ENCODE measurements around the gene PEX14. TPM values are rescaled to one million over a fixed set of nuclear protein-coding genes. Genes with fewer than 3 reads are reported as not detected.
A peak's percentile ranks its signal among the peaks of the same experiment; 100 is the strongest.

Gene PEX14
- total and polyA plus RNA-seq, 9 of the 15 experiments (the other 6 are each of a cell fraction or from before 2014, with no cell fraction given), result 2.6 to 45.7 (median 22.7) TPM

GRCh38 chr1:10430216-10431069 lies 44.3 kb upstream of the PEX14 start, which contains the start of gene CENPS (continued):
- TF ChIP-seq ZNF217 (CRISPR knock-in tag; IDR thresholded peaks at IDR 0.05), result no peak
- peak; percentile 50; the same call in 1 of the 2 replicates for TF ChIP-seq HOMEZ (CRISPR knock-in tag; IDR thresholded peaks at IDR 0.05)
- TF ChIP-seq SPI1 (IDR thresholded peaks at IDR 0.05; ENCODE audit: borderline replicate concordance, low read depth, low read length), result peak; percentile 67; the same call in 1 of the 2 replicates
- TF ChIP-seq ZNF133 (CRISPR knock-in tag; IDR thresholded peaks at IDR 0.05), result peak; percentile 86; the same call in 1 of the 2 replicates
- no peak for TF ChIP-seq ZNF699 (CRISPR knock-in tag; IDR thresholded peaks at IDR 0.05; ENCODE audit: insufficient replicate concordance)
- TF ChIP-seq ZBTB2 (IDR thresholded peaks at IDR 0.05), result peak; percentile 91
- no peak; the same call in 1 of the 2 replicates for TF ChIP-seq CHD2 (IDR thresholded peaks at IDR 0.05; ENCODE audit: low read depth, low read length)
- TF ChIP-seq MCM2 (IDR thresholded peaks at IDR 0.05; ENCODE audit: low read depth), result no peak
- TF ChIP-seq ZKSCAN8 (CRISPR knock-in tag; IDR thresholded peaks at IDR 0.05), result no peak
- TF ChIP-seq SREBF2 (CRISPR knock-in tag; IDR thresholded peaks at IDR 0.05), result no peak; the same call in 1 of the 2 replicates
- no peak for TF ChIP-seq IRF1 (CRISPR knock-in tag; IDR thresholded peaks at IDR 0.05; ENCODE audit: borderline replicate concordance)
- TF ChIP-seq FOSL1 (tag; conservative IDR thresholded peaks at IDR 0.05), result 0 out of 2 replicates have a peak, but pooled peaks have one; percentile 32
- TF ChIP-seq CC2D1A (IDR thresholded peaks at IDR 0.05), result no peak
- no peak for TF ChIP-seq POLR2H (tag; IDR thresholded peaks at IDR 0.05; ENCODE audit: low read depth)
- TF ChIP-seq CCAR2 (IDR thresholded peaks at IDR 0.05; ENCODE audit: low read depth, low read length), result no peak
- TF ChIP-seq KDM2B (CRISPR knock-in tag; IDR thresholded peaks at IDR 0.05), result no peak
- TF ChIP-seq HNRNPK (IDR thresholded peaks at IDR 0.05; ENCODE audit: low read depth, low read length, poor library complexity, severe bottlenecking), result no peak
- no peak for TF ChIP-seq ZNF146 (CRISPR knock-in tag; IDR thresholded peaks at IDR 0.05; ENCODE audit: unreplicated experiment)
- no peak for TF ChIP-seq ARID3A (IDR thresholded peaks at IDR 0.05; ENCODE audit: borderline replicate concordance, low read depth, low read length)
- peak; percentile 17 for TF ChIP-seq ZFP36 (IDR thresholded peaks at IDR 0.05; ENCODE audit: low read depth, low read length, partially characterized antibody)
- TF ChIP-seq NFXL1 (CRISPR knock-in tag; IDR thresholded peaks at IDR 0.05), result no peak
- peak; percentile 88 for TF ChIP-seq LCOR (CRISPR knock-in tag; IDR thresholded peaks at IDR 0.05)
- TF ChIP-seq GATAD2A (IDR thresholded peaks at IDR 0.05), result peak; percentile 89; the same call in 1 of the 2 replicates
